Psoas muscle (tissue), 8 donors: Measurements from ENCODE around the gene HNRNPUL1. TPM values are rescaled to one million over a fixed set of nuclear protein-coding genes. Genes with fewer than 3 reads are reported as not detected.
A peak's percentile ranks its signal among the peaks of the same experiment; 100 is the strongest.

ENCODE experiments used
- ATAC-seq, 4 donors: fragments of 200-7000 bp; cut with Tn5 transposase; one replicate each; pipeline ENCODE4 v1.9.1; 2020; ENCODE audit warnings: moderate library complexity in 3 of 4, mild to moderate bottlenecking in 2 of 4
- DNase-seq, 2 donors: peaks; one replicate each; pipeline ENCODE4 v3.0.0-alpha.2; 2020
- H3K27ac ChIP-seq: fragments of 200-600 bp; one replicate; pipeline ENCODE4 v1.8.0; 2022
- H3K27me3 ChIP-seq, 3 donors: fragments of 200-600 bp in 1 of 3; one replicate each; pipeline versions ENCODE4 v1.6.1 to v1.8.0; 2013 to 2022; ENCODE audit warnings: low read length in 2 of 3, mild to moderate bottlenecking in 2 of 3, moderate library complexity in 1 of 3; ENCODE audit not compliant: insufficient read depth in 3 of 3
- H3K36me3 ChIP-seq, 2 donors: fragments of 200-600 bp in 1 of 2; one replicate each; pipeline versions ENCODE4 v1.6.1 to v1.8.0; 2013 to 2022; ENCODE audit warnings: low read depth in 1 of 2, mild to moderate bottlenecking in 1 of 2, moderate library complexity in 1 of 2; ENCODE audit not compliant: insufficient read depth in 1 of 2
- H3K4me1 ChIP-seq: fragments of 200-600 bp; one replicate; pipeline ENCODE4 v1.8.0; 2022
- H3K4me3 ChIP-seq: fragments of 200-600 bp; one replicate; pipeline ENCODE4 v1.8.0; 2022; ENCODE audit warnings: mild to moderate bottlenecking
- H3K9me3 ChIP-seq: fragments of 200-600 bp; one replicate; pipeline ENCODE4 v1.8.0; 2022
- WGBS, 3 donors: extraction: QIAGEN DNeasy Blood & Tissue Kit; methylation state at CpG; one replicate each; pipeline versions ENCODE4 v1.1.6 to v1.1.7; 2013; 5-methylcytosine and 5-hydroxymethylcytosine counted together
- intact Hi-C, 2 donors: fragments of 100-400 bp; cut with DNase I; formaldehyde crosslinking; loops; one replicate each; pipeline versions ENCODE4 v1.11.0 to v1.14.2; 2022
- polyA plus RNA-seq, 3 donors: library from polyadenylated mRNA; stranded (reverse); fragments of 200-250 nt; gene quantifications; one replicate each; pipeline ENCODE4 v1.2.3, GENCODE V29; 2013
- total RNA-seq, 4 donors: library from RNA; stranded (reverse); fragmentation: NEBNext Ultra II Directional in 2 of 4; extraction: Animal tissue kit (Norgen Biotek cat#: 25700) in 2 of 4; gene quantifications; one replicate each; pipeline versions ENCODE4 v1.2.1 to v1.2.4, GENCODE V29; 2021 to 2023
- TF ChIP-seq, protein P1 (sequence below): fragments of 200-600 bp; IDR thresholded peaks from one replicate; pipeline ENCODE4 v1.8.0; 2022; ENCODE audit warnings: antibody characterized with exemption
- donor health status: healthy with polysubstance abuse.
- donor health status: DM: no; HTN: no; CAD: no; lungs with moderate emphysema.
- donor health status: Bipolar disorder and iron deficiency.
- donor health status: healthy.
- donor health status: DM: yes; HTN: yes; CAD: no.
- donor health status: DM: no; HTN: no; CAD: no.
- donor health status: DM: no; HTN: no; CAD: no.
- donor health status: DM: yes; HTN: yes; CAD: no.

The HNRNPUL1 gene
- total and polyA plus RNA-seq, 7 donors, result 54.3 to 129 (median 82.3) TPM

GRCh38 chr19:41328842-41329225 is 64.7 kb downstream of the HNRNPUL1 start:
- H3K9me3 ChIP-seq, result no peaks in the 10 kb centered on the region
- ATAC-seq (no peak), DNase-seq (peak in 1 of 2 donors; percentile 57)
- peaks cover 49% of the 10 kb centered on the region for H3K4me1 ChIP-seq
- TF ChIP-seq, protein P1, sequence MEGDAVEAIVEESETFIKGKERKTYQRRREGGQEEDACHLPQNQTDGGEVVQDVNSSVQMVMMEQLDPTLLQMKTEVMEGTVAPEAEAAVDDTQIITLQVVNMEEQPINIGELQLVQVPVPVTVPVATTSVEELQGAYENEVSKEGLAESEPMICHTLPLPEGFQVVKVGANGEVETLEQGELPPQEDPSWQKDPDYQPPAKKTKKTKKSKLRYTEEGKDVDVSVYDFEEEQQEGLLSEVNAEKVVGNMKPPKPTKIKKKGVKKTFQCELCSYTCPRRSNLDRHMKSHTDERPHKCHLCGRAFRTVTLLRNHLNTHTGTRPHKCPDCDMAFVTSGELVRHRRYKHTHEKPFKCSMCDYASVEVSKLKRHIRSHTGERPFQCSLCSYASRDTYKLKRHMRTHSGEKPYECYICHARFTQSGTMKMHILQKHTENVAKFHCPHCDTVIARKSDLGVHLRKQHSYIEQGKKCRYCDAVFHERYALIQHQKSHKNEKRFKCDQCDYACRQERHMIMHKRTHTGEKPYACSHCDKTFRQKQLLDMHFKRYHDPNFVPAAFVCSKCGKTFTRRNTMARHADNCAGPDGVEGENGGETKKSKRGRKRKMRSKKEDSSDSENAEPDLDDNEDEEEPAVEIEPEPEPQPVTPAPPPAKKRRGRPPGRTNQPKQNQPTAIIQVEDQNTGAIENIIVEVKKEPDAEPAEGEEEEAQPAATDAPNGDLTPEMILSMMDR, result no peak
- H3K27me3 ChIP-seq, result no peaks in the 10 kb centered on the region
- H3K36me3 ChIP-seq, result no peaks in the 10 kb centered on the region
- peak overlapping the region; percentile 72 for H3K27ac ChIP-seq
- 76 to 88% (median 88%) methylated on average over 1 of the region's 1 CpG for WGBS, 3 donors
- intact Hi-C loops, result no loop called here
- no peak overlapping the region for H3K4me3 ChIP-seq

- no peaks in the 10 kb centered on the region for H3K36me3 ChIP-seq
- H3K4me3 ChIP-seq, result no peak overlapping the region
- H3K27me3 ChIP-seq, result no peaks in the 10 kb centered on the region
- peaks cover 32% of the 10 kb centered on the region for H3K4me1 ChIP-seq
- ATAC-seq, result no peak
- DNase-seq, result no peak
- TF ChIP-seq, protein P1, result no peak
- 70 to 85% (median 71%) methylated on average over 3 to 4 of the region's 4 CpGs for WGBS, 3 donors
- intact Hi-C loops, result no loop called here
- H3K9me3 ChIP-seq, result no peaks in the 10 kb centered on the region
- H3K27ac ChIP-seq, result no peak overlapping the region
Measured at GRCh38 chr19:41330481-41330880, 66.3 kb downstream of the HNRNPUL1 start.

DNA sequence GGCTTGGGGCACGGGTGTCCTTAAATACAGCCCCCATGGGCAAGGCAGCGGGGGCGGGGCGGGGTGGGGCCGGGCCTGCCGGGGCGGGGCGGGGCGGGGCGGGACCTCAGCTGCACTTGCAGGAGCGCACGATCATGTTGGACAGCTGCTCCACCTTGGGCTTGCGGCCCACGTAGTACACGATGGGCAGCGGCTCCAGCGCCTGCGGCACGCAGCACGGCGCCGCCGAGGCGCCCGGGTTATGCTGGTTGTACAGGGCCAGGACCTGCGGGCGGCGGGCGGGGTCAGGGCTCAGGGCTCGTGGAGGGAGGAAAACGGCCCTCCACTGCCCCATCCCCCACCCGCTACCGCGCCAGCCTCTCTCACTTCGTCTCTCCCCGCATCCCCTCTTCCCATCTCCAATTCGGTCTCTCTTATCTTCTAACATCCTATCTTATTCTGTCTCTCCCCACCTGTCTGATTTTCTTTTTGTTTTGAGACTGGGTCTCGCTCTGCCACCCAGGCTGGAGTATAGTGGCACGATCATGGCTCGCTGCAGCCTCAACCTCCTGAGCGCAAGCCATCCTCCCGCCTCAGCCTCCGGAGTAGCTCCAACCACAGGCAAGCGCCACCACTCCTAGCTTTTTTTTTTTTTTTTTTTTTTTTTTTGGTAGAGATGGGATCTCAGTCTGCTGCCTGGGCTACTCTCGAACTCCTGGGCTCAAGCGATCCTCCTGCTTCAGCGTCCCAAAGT is 66.9 kb downstream of the HNRNPUL1 start:
- DNase-seq, result peak in 1 of 2 donors; percentile 51
- peaks cover 26% of the 10 kb centered on the region for H3K4me1 ChIP-seq
- no peaks in the 10 kb centered on the region for H3K36me3 ChIP-seq

DNA sequence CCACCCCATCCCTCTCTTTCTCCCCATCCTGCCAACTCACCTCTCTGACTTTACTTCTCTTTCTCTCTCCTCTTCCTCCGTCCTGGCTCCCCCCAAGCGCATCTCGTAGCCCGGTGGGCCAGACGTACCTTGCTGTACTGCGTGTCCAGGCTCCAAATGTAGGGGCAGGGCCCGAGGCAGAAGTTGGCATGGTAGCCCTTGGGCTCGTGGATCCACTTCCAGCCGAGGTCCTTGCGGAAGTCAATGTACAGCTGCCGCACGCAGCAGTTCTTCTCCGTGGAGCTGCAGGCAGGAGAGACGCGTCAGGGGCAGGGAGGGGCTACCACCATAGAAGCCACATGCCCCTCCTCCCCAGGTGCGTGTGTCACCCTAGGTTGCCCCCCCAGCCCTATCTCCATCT is 67.8 kb downstream of the HNRNPUL1 start:
- no peak for ATAC-seq
- TF ChIP-seq, protein P1, result no peak
- Histone ChIP-seq H3K9me3 (no peaks in the 10 kb centered on the region), H3K4me3 (no peak overlapping the region), H3K27me3 (no peaks in the 10 kb centered on the region), H3K36me3 (no peaks in the 10 kb centered on the region), H3K4me1 (peaks cover 17% of the 10 kb centered on the region), H3K27ac (no peak overlapping the region)
- 82 to 86% (median 84%) methylated on average over 16 of the region's 16 CpGs for WGBS, 3 donors
- DNase-seq, result no peak
- intact Hi-C loops, result no loop called here

More for the DNA sequence above, 66.9 kb downstream of the HNRNPUL1 start:
- no peak overlapping the region for H3K4me3 ChIP-seq
- 52 to 57% (median 54%) methylated on average over 37 to 47 of the region's 47 CpGs for WGBS, 3 donors
- H3K9me3 ChIP-seq, result no peaks in the 10 kb centered on the region
- ATAC-seq, result peak in 1 of 4 donors; percentile 21
- intact Hi-C loops, result no loop called here
- H3K27me3 ChIP-seq, result no peaks in the 10 kb centered on the region
- H3K27ac ChIP-seq, result no peak overlapping the region
- TF ChIP-seq, protein P1, result no peak

DNA sequence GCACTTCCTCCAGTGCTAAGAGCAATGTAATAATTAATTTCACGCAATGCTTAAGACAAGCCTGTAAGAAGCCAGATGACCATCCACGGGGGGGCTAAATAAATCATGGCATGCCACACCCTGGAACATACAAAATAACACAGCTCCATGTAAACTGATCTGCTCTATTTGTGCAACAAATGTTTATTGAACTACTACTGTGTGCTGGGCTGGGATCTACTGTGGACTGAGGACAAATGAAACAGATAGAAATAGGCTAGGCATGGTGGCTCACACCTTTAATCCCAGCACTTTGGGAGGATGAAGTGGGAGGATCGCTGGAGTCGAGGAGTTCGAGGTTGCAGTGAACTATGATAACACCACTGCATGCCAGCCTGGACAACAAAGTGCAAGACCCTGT is 68.3 kb downstream of the HNRNPUL1 start:
- Histone ChIP-seq H3K4me1 (peaks cover 12% of the 10 kb centered on the region), H3K36me3 (no peaks in the 10 kb centered on the region)

More for the DNA sequence above, 68.3 kb downstream of the HNRNPUL1 start:
- no peak for DNase-seq
- Histone ChIP-seq H3K9me3 (no peaks in the 10 kb centered on the region), H3K27ac (no peak overlapping the region), H3K4me3 (no peak overlapping the region), H3K27me3 (no peaks in the 10 kb centered on the region)
- 81 to 85% (median 84%) methylated on average over 5 of the region's 5 CpGs for WGBS, 3 donors
- no peak for ATAC-seq
- intact Hi-C loops, result no loop called here
- TF ChIP-seq, protein P1, result no peak
